ENCODE data around the gene TENM4.

- TF ChIP-seq CTCF (IDR thresholded peaks at IDR 0.05) (peak; percentile 77), REST (IDR thresholded peaks at IDR 0.05; ENCODE audit: insufficient read depth in 1 of 2, low read depth in 2 of 2, low read length in 1 of 2) (no peak), POLR2AphosphoS5 (IDR thresholded peaks at IDR 0.05; ENCODE audit: low read depth, low read length) (no peak), TCF7L2 (IDR thresholded peaks at IDR 0.05; ENCODE audit: low read depth, low read length) (no peak)
Measured at GRCh38 chr11:78961247-78961646, 479.6 kb downstream of the TENM4 start.
